ENCODE data around the gene CTSA. TPM values are rescaled to one million over a fixed set of nuclear protein-coding genes. Genes with fewer than 3 reads are reported as not detected.
"Not testable (repeated sequence)": the region's sequence is repeated elsewhere in the genome, so short reads cannot be mapped to it uniquely, and the experiment has no call there.

Gene CTSA
- polyA plus RNA-seq, 4 donors = 83.2 to 156 (median 115) TPM

GRCh38 chr20:45892828-45893500 is 1.8 kb downstream of the CTSA start:
- DNase-seq (ENCODE audit: low read depth in 4 of 4, low spot score in 3 of 4) = no peak

GRCh38 chr20:45893831-45894230 is 2.7 kb downstream of the CTSA start:
- no peak for DNase-seq (ENCODE audit: low read depth in 4 of 4, low spot score in 3 of 4)

DNA sequence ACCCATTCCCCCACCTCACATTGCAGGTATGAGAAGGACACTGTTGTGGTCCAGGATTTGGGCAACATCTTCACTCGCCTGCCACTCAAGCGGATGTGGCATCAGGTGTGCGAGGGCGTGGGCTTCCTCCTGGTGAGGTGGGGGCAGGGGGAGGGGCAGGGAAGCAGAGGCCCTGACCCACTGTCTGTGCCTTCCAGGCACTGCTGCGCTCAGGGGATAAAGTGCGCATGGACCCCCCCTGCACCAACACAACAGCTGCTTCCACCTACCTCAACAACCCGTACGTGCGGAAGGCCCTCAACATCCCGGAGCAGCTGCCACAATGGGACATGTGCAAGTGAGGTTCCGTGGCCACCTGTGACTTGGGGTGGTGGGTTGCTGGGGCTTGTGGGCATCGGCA is 3.7 kb downstream of the CTSA start:
- DNase-seq (ENCODE audit: low read depth in 4 of 4, low spot score in 3 of 4) = no peak

GRCh38 chr20:45896641-45897161 is 5.6 kb downstream of the CTSA start:
- DNase-seq (ENCODE audit: low read depth in 4 of 4, low spot score in 3 of 4) = no peak

DNA sequence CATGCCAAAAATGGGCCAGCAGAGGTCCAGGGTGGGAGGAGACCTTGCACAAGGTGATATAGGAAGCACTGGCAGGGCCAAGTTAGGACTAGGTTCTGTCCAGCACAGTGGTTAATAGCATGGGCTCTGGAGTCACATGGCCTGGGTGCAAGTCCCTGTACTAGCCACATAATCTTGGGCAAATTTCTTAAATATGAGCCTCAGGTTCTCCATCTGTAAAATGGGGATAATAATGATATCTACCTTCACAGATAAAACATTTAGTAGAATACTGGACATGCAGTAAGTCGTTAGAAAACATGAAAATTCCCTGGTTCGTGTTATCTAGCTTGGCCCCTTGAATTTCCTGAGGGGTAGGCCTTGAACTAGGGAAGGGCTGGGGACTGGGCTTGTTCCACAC is 6.2 kb downstream of the CTSA start:
- DNase-seq (ENCODE audit: low read depth in 4 of 4, low spot score in 3 of 4) = no peak

DNA sequence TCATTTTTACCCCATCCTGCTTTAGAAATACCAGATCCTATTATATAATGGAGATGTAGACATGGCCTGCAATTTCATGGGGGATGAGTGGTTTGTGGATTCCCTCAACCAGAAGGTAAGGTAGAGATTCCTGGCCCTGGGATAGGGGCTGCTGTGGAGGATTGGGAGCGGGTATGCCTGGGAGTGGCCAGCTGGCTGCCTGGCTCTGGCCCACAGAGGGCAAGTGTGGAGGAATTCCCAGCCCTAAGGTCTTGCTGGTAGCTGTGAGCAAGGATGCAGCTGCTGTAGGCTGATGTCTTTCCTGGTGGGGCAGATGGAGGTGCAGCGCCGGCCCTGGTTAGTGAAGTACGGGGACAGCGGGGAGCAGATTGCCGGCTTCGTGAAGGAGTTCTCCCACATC is 6.6 kb downstream of the CTSA start:
- DNase-seq (ENCODE audit: low read depth in 4 of 4, low spot score in 3 of 4) = no peak

- DNase-seq (ENCODE audit: low read depth in 4 of 4, low spot score in 3 of 4) = no peak
Measured at GRCh38 chr20:45898285-45898684, 7.2 kb downstream of the CTSA start.

- no peak for DNase-seq (ENCODE audit: low read depth in 4 of 4, low spot score in 3 of 4)
Measured at GRCh38 chr20:45899046-45899835, 8.1 kb downstream of the CTSA start.

DNA sequence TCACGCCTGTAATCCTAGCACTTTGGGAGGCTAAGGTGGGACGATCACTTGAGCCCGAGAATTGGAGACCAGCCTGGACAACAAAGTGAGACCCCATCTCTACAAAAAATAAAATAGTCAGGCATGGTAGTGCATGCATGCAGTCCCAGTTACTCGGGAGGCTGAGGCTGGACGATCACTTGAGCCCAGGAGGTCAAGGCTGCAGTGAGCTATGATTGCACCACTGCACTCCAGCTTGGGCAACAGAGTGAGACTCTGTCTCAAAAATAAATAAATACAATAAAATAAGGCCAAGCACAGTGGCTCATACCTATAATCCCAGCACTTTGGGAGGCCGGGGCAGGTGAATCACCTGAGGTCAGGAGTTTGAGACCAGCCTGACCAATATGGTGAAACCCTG is 10.2 kb downstream of the CTSA start:
- DNase-seq (ENCODE audit: low read depth in 4 of 4, low spot score in 3 of 4) = not testable (repeated sequence)

- DNase-seq (ENCODE audit: low read depth in 4 of 4, low spot score in 3 of 4) = no peak
Measured at GRCh38 chr20:45902199-45902701, 11.1 kb downstream of the CTSA start.

DNA sequence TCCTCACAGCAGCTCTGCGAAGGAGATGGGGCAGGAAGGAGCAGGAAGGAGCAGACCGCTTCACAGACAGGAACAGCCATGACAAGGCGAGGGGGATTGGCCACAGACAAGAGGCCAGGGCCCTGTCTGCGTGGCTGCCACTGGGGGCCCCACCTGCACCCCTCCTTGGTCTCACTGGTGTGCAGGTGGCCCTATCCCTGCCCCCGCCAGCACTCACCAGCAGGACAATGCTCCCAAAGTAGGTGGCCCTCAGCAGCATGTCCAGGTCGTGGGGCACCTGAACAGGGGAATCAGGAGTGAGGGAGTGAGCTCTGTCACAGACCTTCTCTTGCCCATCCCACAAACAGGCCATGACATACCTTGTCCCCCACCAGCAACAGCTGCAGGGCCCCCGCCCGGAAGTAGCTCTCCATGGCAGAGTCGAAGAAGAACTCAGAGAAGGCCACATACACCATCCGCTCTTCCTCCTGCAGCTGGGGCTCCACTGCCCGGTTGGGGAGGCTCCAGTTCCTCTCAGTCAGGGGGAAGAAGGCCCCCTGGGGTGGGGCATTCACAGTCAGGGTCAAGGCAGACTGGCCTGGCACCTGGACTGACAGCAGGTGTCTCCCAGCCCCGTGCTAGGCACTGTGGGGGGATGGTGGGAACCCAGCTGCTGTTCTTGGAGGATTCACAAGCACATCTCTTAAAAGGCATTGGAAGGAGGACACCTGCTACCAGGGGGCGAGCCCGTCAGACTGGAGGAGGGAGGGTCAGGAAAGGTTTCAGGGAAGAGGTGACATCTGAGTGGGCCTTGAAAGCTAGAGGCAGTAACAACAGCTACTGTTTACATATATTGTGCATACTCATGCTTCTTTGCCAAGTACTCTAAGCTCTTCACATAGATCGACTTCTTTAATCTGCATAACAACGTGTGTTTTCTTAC is 13.7 kb downstream of the CTSA start:
- no peak for DNase-seq (ENCODE audit: low read depth in 4 of 4, low spot score in 3 of 4)

DNA sequence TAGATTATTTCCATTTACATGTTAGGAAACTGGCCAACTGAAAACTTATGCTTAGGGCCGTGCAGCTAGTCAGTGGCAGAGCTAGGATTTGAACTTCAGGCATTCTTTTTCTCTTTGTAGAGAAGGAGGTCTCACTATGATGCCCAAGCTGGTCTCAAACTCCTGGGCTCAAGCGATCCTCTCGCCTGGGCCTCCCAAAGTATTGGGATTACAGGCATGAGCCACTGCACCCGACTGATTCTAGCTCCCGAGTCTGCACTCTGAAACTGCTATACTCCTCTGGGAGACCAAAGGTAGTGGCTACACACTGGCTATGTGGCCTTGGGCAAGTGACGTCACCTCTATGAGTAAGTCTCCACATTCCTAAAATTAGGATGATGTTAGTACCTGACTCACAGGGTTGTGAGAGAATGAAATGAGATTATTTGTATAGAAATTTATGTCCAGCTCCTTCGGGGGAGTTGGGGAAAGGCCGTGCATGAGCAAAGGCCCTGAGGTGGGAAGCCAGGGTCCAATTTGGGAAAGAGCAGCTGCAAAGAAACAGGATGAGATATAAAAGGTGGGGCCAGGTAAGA is 14.5 kb downstream of the CTSA start:
- DNase-seq (ENCODE audit: low read depth in 4 of 4, low spot score in 3 of 4) = no peak

- DNase-seq (ENCODE audit: low read depth in 4 of 4, low spot score in 3 of 4) = no peak
Measured at GRCh38 chr20:45907219-45907948, 16.2 kb downstream of the CTSA start.

DNA sequence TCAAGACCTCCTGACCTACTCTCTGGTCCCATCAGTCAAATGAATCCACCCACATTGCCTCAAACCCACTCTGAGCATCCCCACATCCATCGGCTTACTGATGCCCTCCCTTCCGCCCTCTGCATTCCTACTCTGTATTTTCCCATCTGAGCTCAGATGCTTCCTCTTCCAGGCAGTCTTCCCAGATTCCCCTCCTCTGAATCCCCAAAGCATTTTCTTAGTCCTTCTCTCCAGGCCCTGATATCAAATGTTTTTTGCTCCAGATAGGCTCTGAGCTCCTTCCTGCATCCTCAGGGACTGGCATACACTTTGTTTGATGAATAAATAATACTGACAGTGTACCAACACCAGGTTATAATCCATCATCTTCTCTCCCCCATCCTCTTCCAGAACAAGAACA is 16.9 kb downstream of the CTSA start:
- DNase-seq (ENCODE audit: low read depth in 4 of 4, low spot score in 3 of 4) = no peak

DNA sequence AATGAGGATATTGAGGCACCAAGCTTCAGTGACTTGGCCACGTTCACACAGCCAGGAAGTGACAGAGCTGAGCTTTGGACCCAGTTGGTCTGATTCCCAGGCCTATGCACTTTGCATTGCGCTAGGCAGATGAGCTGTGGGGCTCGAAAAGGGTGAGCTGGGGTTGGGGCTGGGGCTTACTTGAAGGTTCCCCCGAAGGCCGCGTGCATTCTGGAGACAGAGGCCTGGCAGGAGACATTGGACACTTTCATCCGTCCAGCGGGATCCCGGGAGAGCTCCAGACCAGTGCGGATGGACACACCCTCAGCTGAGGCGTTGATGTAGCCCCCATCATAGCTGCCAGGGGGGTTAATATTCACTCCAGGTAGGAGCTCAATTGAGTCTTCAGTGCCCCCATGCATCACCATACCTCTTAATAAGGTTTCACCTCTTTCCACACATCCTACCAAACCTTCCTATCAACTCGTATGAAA is 18.2 kb downstream of the CTSA start:
- DNase-seq (ENCODE audit: low read depth in 4 of 4, low spot score in 3 of 4) = no peak

GRCh38 chr20:45909817-45910669 is 18.9 kb downstream of the CTSA start:
- DNase-seq (ENCODE audit: low read depth in 4 of 4, low spot score in 3 of 4) = no peak

- DNase-seq (ENCODE audit: low read depth in 4 of 4, low spot score in 3 of 4) = peak in 3 of 4 donors; percentile 86 to 96 (median 94)
Measured at GRCh38 chr20:45910670-45911485, 19.7 kb downstream of the CTSA start.
